ENCODE data around the gene APCDD1L. TPM values are rescaled to one million over a fixed set of nuclear protein-coding genes. Genes with fewer than 3 reads are reported as not detected.

Gene APCDD1L
- total and polyA plus RNA-seq, 4 donors = 0.04 TPM; not detected in 3

- Histone ChIP-seq H3K27me3 (ENCODE audit: control insufficient read depth in 4 of 4, insufficient read depth in 4 of 4, low read length in 3 of 4) (peaks cover 0 to 2% (median 0%) of the 10 kb centered on the region in 4 donors), H3K36me3 (ENCODE audit: control insufficient read depth in 4 of 4, insufficient read depth in 3 of 4, low read depth in 1 of 4, low read length in 3 of 4) (no peaks in the 10 kb centered on the region), H3K9me3 (ENCODE audit: control insufficient read depth in 4 of 4, low read length in 3 of 4) (peaks cover 6 to 22% (median 14%) of the 10 kb centered on the region in 4 donors), H3K27ac (ENCODE audit: low read depth in 1 of 2, low read length in 2 of 2) (no peak overlapping the region), H3K9ac (ENCODE audit: low read depth in 1 of 2, low read length in 2 of 2) (no peak overlapping the region), H3K4me3 (ENCODE audit: low read depth in 1 of 3, low read length in 3 of 3) (no peak overlapping the region), H3K4me1 (ENCODE audit: control insufficient read depth in 4 of 4, insufficient read depth in 4 of 4, low read length in 3 of 4) (no peaks in the 10 kb centered on the region)
- WGBS = 87% methylated on average over 7 of the region's 7 CpGs
- TF ChIP-seq SP1 (IDR thresholded peaks at IDR 0.05) (no peak), ZBTB33 (IDR thresholded peaks at IDR 0.05) (no peak), RXRA (IDR thresholded peaks at IDR 0.05) (no peak), NR2F2 (IDR thresholded peaks at IDR 0.05) (no peak), EGR1 (IDR thresholded peaks at IDR 0.05; ENCODE audit: low read depth in 2 of 2) (no peak), ATF3 (IDR thresholded peaks at IDR 0.05) (no peak), RAD21 (IDR thresholded peaks at IDR 0.05) (no peak), FOXA2 (IDR thresholded peaks at IDR 0.05) (no peak), HNF4A (conservative IDR thresholded peaks at IDR 0.05) (no peak), JUND (IDR thresholded peaks at IDR 0.05) (no peak)
- TF ChIP-seq, protein P1, sequence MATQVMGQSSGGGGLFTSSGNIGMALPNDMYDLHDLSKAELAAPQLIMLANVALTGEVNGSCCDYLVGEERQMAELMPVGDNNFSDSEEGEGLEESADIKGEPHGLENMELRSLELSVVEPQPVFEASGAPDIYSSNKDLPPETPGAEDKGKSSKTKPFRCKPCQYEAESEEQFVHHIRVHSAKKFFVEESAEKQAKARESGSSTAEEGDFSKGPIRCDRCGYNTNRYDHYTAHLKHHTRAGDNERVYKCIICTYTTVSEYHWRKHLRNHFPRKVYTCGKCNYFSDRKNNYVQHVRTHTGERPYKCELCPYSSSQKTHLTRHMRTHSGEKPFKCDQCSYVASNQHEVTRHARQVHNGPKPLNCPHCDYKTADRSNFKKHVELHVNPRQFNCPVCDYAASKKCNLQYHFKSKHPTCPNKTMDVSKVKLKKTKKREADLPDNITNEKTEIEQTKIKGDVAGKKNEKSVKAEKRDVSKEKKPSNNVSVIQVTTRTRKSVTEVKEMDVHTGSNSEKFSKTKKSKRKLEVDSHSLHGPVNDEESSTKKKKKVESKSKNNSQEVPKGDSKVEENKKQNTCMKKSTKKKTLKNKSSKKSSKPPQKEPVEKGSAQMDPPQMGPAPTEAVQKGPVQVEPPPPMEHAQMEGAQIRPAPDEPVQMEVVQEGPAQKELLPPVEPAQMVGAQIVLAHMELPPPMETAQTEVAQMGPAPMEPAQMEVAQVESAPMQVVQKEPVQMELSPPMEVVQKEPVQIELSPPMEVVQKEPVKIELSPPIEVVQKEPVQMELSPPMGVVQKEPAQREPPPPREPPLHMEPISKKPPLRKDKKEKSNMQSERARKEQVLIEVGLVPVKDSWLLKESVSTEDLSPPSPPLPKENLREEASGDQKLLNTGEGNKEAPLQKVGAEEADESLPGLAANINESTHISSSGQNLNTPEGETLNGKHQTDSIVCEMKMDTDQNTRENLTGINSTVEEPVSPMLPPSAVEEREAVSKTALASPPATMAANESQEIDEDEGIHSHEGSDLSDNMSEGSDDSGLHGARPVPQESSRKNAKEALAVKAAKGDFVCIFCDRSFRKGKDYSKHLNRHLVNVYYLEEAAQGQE (IDR thresholded peaks at IDR 0.05) = no peak
- TF ChIP-seq, protein P2, sequence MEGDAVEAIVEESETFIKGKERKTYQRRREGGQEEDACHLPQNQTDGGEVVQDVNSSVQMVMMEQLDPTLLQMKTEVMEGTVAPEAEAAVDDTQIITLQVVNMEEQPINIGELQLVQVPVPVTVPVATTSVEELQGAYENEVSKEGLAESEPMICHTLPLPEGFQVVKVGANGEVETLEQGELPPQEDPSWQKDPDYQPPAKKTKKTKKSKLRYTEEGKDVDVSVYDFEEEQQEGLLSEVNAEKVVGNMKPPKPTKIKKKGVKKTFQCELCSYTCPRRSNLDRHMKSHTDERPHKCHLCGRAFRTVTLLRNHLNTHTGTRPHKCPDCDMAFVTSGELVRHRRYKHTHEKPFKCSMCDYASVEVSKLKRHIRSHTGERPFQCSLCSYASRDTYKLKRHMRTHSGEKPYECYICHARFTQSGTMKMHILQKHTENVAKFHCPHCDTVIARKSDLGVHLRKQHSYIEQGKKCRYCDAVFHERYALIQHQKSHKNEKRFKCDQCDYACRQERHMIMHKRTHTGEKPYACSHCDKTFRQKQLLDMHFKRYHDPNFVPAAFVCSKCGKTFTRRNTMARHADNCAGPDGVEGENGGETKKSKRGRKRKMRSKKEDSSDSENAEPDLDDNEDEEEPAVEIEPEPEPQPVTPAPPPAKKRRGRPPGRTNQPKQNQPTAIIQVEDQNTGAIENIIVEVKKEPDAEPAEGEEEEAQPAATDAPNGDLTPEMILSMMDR (IDR thresholded peaks at IDR 0.05; ENCODE audit: low read depth, low read length, missing input control) = no peak
- no peak for DNase-seq (ENCODE audit: low spot score)
Observed at GRCh38 chr20:58500256-58500655, 14.9 kb downstream of the APCDD1L start.

DNA sequence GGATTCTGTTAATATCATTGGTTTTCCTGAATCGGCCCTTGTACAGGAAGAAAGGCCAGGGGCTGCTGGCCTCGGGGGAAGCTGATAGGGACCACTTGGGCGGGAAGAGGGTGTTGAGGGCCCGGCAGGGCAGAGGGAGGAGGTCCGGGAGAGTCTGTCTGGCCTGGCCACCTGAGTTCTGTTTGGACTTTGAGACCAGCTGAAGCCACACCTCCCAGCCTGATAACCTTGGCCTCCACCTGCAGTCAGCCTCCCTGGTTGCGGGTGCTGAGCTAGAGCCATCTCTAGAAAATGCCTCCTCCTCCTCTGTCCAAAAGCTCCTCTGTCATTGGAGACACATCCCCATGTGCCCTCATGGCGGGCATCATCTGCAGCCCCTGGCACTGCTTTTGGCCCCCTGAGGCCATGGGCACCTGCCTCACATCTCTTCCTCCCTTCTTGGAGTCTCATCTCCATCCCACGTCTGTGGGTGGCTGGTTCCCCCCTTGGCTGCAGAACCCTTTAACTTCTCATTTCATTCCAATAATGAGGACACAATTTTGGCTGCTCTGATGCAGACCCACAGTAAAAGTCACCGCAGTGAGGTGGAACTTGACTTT lies 16.6 kb downstream of the APCDD1L start:
- Histone ChIP-seq H3K9ac (ENCODE audit: low read depth in 1 of 2, low read length in 2 of 2) (no peak overlapping the region), H3K36me3 (ENCODE audit: control insufficient read depth in 4 of 4, insufficient read depth in 3 of 4, low read depth in 1 of 4, low read length in 3 of 4) (no peaks in the 10 kb centered on the region), H3K27me3 (ENCODE audit: control insufficient read depth in 4 of 4, insufficient read depth in 4 of 4, low read length in 3 of 4) (peaks cover 0 to 2% (median 0%) of the 10 kb centered on the region in 4 donors), H3K9me3 (ENCODE audit: control insufficient read depth in 4 of 4, low read length in 3 of 4) (peaks cover 0 to 10% (median 5%) of the 10 kb centered on the region in 4 donors), H3K4me1 (ENCODE audit: control insufficient read depth in 4 of 4, insufficient read depth in 4 of 4, low read length in 3 of 4) (no peaks in the 10 kb centered on the region), H3K4me3 (ENCODE audit: low read depth in 1 of 3, low read length in 3 of 3) (no peak overlapping the region), H3K27ac (ENCODE audit: low read depth in 1 of 2, low read length in 2 of 2) (no peak overlapping the region)
- DNase-seq (ENCODE audit: low spot score) = no peak
- 64% methylated on average over 9 of the region's 9 CpGs for WGBS
- TF ChIP-seq HNF4G (IDR thresholded peaks at IDR 0.05) (no peak), MAX (IDR thresholded peaks at IDR 0.05) (no peak), NR2F2 (IDR thresholded peaks at IDR 0.05) (no peak), FOXA1 (IDR thresholded peaks at IDR 0.05) (no peak), ATF3 (IDR thresholded peaks at IDR 0.05) (no peak), GABPA (IDR thresholded peaks at IDR 0.05 in 1 of 2, conservative IDR thresholded peaks at IDR 0.05 in 1 of 2) (no peak), YY1 (IDR thresholded peaks at IDR 0.05) (no peak), JUND (IDR thresholded peaks at IDR 0.05) (no peak), TAF1 (conservative IDR thresholded peaks at IDR 0.05) (no peak), EGR1 (IDR thresholded peaks at IDR 0.05; ENCODE audit: low read depth in 2 of 2) (no peak), HNF4A (conservative IDR thresholded peaks at IDR 0.05) (no peak), SP1 (IDR thresholded peaks at IDR 0.05) (no peak), FOXA2 (IDR thresholded peaks at IDR 0.05) (no peak), RXRA (IDR thresholded peaks at IDR 0.05) (no peak)
- TF ChIP-seq, protein P2 (IDR thresholded peaks at IDR 0.05; ENCODE audit: low read depth, low read length, missing input control) = no peak
